K562 (cell line): ENCODE measurements around the gene ERBB3. TPM values are rescaled to one million over a fixed set of nuclear protein-coding genes. Genes with fewer than 3 reads are reported as not detected.

ENCODE experiments used
- ATF6 ChIP-seq: sonication (generic); formaldehyde crosslinking; IDR thresholded peaks from 2 replicates; pipeline ENCODE4 v1.4.0; 2020; ENCODE audit warnings: mild to moderate bottlenecking, missing genetic modification reagents
- BCL6 ChIP-seq: fragments of 250-450 bp; sonication (Bioruptor Pico); IDR thresholded peaks from 2 replicates; pipeline ENCODE4 v1.4.0; 2020
- ELF2 ChIP-seq: fragments of 250-450 bp; sonication (Bioruptor Pico); IDR thresholded peaks from 2 replicates; pipeline ENCODE4 v1.5.0; 2021; ENCODE audit warnings: mild to moderate bottlenecking
- KDM5B ChIP-seq: fragments of 200-600 bp; sonication (generic); IDR thresholded peaks from 2 replicates; pipeline ENCODE4 v1.6.1; 2012; ENCODE audit warnings: low read depth, mild to moderate bottlenecking, moderate library complexity, low read length, control low read depth, inconsistent platforms; ENCODE audit not compliant: insufficient replicate concordance
- MIER1 ChIP-seq: fragments of 450-650 bp; IDR thresholded peaks from 2 replicates; pipeline ENCODE4 v1.6.1; 2016; ENCODE audit warnings: antibody characterized with exemption, mild to moderate bottlenecking, low read depth
- MYBL2 ChIP-seq, 2 experiments: fragments of 450-650 bp in 1 of 2; sonication (generic) in 1 of 2; formaldehyde crosslinking in 1 of 2; IDR thresholded peaks; 2 replicates each; pipeline versions ENCODE4 v1.6.1 to v1.8.1; 2017 to 2022; ENCODE audit warnings: borderline replicate concordance in 1 of 2, inconsistent platforms in 1 of 2, low read depth in 1 of 2, mild to moderate bottlenecking in 1 of 2, missing genetic modification reagents in 1 of 2, moderate library complexity in 1 of 2
- PPARD ChIP-seq: fragments of 250-450 bp; sonication (Bioruptor Pico); IDR thresholded peaks from 2 replicates; pipeline ENCODE4 v1.8.0; 2022; ENCODE audit warnings: inconsistent platforms, mild to moderate bottlenecking, moderate library complexity
- PYGO2 ChIP-seq: fragments of 450-650 bp; IDR thresholded peaks from 2 replicates; pipeline ENCODE4 v1.6.1; 2016; ENCODE audit warnings: mild to moderate bottlenecking, missing genetic modification characterization, moderate library complexity, missing compliant biosample characterization
- RBBP5 ChIP-seq: fragments of 200-600 bp; sonication (generic); IDR thresholded peaks from 2 replicates; pipeline ENCODE4 v1.6.1; 2012; ENCODE audit warnings: borderline replicate concordance, mild to moderate bottlenecking, low read length, control low read depth, inconsistent platforms; ENCODE audit not compliant: insufficient read depth, poor library complexity, severe bottlenecking
- RBM39 ChIP-seq: fragments of 200-400 bp; formaldehyde crosslinking; optimal IDR thresholded peaks from 2 replicates; pipeline ENCODE3; 2018; ENCODE audit warnings: low read depth, low read length
- SIRT6 ChIP-seq: IDR thresholded peaks from one replicate; pipeline ENCODE4 v1.6.1; 2012; ENCODE audit warnings: low read depth, mild to moderate bottlenecking, control low read depth, inconsistent platforms, low read length, moderate library complexity
- TEAD1 ChIP-seq, 2 experiments: fragments of 450-650 bp in 1 of 2; sonication (generic) in 1 of 2; formaldehyde crosslinking; IDR thresholded peaks; 2 replicates each; pipeline versions ENCODE4 v1.4.0 to v1.8.0; 2020 to 2022; ENCODE audit warnings: mild to moderate bottlenecking in 2 of 2, missing genetic modification reagents in 1 of 2
- ZNF133 ChIP-seq: fragments of 250-450 bp; sonication (Bioruptor Pico); IDR thresholded peaks from 2 replicates; pipeline ENCODE4 v1.4.0; 2020; ENCODE audit warnings: mild to moderate bottlenecking
- ZNF184 ChIP-seq: sonication (generic); formaldehyde crosslinking; IDR thresholded peaks from 2 replicates; pipeline ENCODE4 v1.5.0; 2020; ENCODE audit warnings: missing genetic modification reagents
- ZNF316 ChIP-seq: fragments of 450-650 bp; IDR thresholded peaks from 2 replicates; pipeline ENCODE4 v1.6.1; 2016
- polyA plus RNA-seq, 8 experiments: library from polyadenylated mRNA; depleted of rRNA in 4 of 8; stranded (reverse) in 5 of 8; unstranded in 3 of 8; fragments of >200 nt; fragmentation: Nextera tagmentation in 2 of 8; fragmentation: Illumina TruSeq in 1 of 8; extraction: Ambion mirVana in 2 of 8; extraction: Trizol in 1 of 8; gene quantifications; 2 replicates each; pipeline versions ENCODE4 v1.2.1 to v1.2.3, GENCODE V29; 2011 to 2014; ENCODE audit warnings: inconsistent platforms in 1 of 8, missing spikeins in 1 of 8
- total RNA-seq, 7 experiments: library from RNA; depleted of rRNA in 6 of 7; stranded (reverse); fragments of >200 nt in 6 of 7; fragmentation: Illumina TruSeq in 2 of 7; extraction: Trizol in 2 of 7; gene quantifications; 2 replicates each; pipeline versions ENCODE4 v1.2.1 to v1.2.3, GENCODE V29; 2011 to 2021; ENCODE audit warnings: low replicate concordance in 1 of 7
- TF ChIP-seq, protein P1 (sequence below): sonication (generic); formaldehyde crosslinking; IDR thresholded peaks from 2 replicates; pipeline ENCODE4 v1.9.0; 2022; ENCODE audit warnings: mild to moderate bottlenecking, missing genetic modification reagents
- TF ChIP-seq, protein P2 (sequence below): sonication (generic); formaldehyde crosslinking; IDR thresholded peaks from 2 replicates; pipeline ENCODE4 v1.8.1; 2023; ENCODE audit warnings: mild to moderate bottlenecking, missing genetic modification reagents
- TF ChIP-seq, protein P3 (sequence below): sonication (generic); formaldehyde crosslinking; IDR thresholded peaks from 2 replicates; pipeline ENCODE4 v1.8.1; 2023; ENCODE audit warnings: missing genetic modification reagents, mild to moderate bottlenecking, borderline replicate concordance

The ERBB3 gene
- total and polyA plus RNA-seq, 9 of the 15 experiments (the other 6 are each of a cell fraction or from before 2014, with no cell fraction given): 1.5 to 5.4 (median 3.8) TPM

GRCh38 chr12:56104815-56105608 lies 25.0 kb downstream of the ERBB3 start (continued):
- TF ChIP-seq ZNF316 (no peak; the same call in 1 of the 2 replicates), TEAD1 (CRISPR knock-in tag; IDR thresholded peaks at IDR 0.05) (peak in 1 of 2 experiments; percentile 55; a peak in 1 of 4 replicates), RBBP5 (peak; percentile 49), ZNF133 (no peak), MYBL2 (IDR thresholded peaks at IDR 0.05; ENCODE audit: low read depth) (no peak), MYBL2 (CRISPR knock-in tag; IDR thresholded peaks at IDR 0.05; ENCODE audit: borderline replicate concordance) (no peak), MIER1 (no peak), PYGO2 (no peak), ATF6 (CRISPR knock-in tag) (no peak), KDM5B (no peak), SIRT6 (no peak), ZNF184 (CRISPR knock-in tag) (no peak), RBM39 (peak; percentile 88), PPARD (CRISPR knock-in tag) (no peak), BCL6 (no peak), ELF2 (no peak)
- TF ChIP-seq, protein P1, sequence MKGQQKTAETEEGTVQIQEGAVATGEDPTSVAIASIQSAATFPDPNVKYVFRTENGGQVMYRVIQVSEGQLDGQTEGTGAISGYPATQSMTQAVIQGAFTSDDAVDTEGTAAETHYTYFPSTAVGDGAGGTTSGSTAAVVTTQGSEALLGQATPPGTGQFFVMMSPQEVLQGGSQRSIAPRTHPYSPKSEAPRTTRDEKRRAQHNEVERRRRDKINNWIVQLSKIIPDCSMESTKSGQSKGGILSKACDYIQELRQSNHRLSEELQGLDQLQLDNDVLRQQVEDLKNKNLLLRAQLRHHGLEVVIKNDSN (CRISPR knock-in tag): peak; percentile 71
- TF ChIP-seq, protein P2, sequence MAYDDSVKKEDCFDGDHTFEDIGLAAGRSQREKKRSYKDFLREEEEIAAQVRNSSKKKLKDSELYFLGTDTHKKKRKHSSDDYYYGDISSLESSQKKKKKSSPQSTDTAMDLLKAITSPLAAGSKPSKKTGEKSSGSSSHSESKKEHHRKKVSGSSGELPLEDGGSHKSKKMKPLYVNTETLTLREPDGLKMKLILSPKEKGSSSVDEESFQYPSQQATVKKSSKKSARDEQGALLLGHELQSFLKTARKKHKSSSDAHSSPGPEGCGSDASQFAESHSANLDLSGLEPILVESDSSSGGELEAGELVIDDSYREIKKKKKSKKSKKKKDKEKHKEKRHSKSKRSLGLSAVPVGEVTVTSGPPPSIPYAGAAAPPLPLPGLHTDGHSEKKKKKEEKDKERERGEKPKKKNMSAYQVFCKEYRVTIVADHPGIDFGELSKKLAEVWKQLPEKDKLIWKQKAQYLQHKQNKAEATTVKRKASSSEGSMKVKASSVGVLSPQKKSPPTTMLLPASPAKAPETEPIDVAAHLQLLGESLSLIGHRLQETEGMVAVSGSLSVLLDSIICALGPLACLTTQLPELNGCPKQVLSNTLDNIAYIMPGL (CRISPR knock-in tag): no peak
- TF ChIP-seq, protein P3, sequence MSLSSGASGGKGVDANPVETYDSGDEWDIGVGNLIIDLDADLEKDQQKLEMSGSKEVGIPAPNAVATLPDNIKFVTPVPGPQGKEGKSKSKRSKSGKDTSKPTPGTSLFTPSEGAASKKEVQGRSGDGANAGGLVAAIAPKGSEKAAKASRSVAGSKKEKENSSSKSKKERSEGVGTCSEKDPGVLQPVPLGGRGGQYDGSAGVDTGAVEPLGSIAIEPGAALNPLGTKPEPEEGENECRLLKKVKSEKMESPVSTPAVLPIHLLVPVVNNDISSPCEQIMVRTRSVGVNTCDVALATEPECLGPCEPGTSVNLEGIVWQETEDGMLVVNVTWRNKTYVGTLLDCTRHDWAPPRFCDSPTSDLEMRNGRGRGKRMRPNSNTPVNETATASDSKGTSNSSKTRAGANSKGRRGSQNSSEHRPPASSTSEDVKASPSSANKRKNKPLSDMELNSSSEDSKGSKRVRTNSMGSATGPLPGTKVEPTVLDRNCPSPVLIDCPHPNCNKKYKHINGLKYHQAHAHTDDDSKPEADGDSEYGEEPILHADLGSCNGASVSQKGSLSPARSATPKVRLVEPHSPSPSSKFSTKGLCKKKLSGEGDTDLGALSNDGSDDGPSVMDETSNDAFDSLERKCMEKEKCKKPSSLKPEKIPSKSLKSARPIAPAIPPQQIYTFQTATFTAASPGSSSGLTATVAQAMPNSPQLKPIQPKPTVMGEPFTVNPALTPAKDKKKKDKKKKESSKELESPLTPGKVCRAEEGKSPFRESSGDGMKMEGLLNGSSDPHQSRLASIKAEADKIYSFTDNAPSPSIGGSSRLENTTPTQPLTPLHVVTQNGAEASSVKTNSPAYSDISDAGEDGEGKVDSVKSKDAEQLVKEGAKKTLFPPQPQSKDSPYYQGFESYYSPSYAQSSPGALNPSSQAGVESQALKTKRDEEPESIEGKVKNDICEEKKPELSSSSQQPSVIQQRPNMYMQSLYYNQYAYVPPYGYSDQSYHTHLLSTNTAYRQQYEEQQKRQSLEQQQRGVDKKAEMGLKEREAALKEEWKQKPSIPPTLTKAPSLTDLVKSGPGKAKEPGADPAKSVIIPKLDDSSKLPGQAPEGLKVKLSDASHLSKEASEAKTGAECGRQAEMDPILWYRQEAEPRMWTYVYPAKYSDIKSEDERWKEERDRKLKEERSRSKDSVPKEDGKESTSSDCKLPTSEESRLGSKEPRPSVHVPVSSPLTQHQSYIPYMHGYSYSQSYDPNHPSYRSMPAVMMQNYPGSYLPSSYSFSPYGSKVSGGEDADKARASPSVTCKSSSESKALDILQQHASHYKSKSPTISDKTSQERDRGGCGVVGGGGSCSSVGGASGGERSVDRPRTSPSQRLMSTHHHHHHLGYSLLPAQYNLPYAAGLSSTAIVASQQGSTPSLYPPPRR (CRISPR knock-in tag): no peak
